Fibroblast of skin of left biceps (primary cell): ENCODE measurements around the gene TBC1D3I.
"Not testable (repeated sequence)": the region's sequence is repeated elsewhere in the genome, so short reads cannot be mapped to it uniquely, and the experiment has no call there.

ENCODE experiments used
- DNase-seq, 2 experiments: peaks; one replicate each; pipeline ENCODE4 v3.0.0-alpha.2; 2013; ENCODE audit warnings: low read depth in 2 of 2

TBC1D3I gene

GRCh38 chr17:36264470-36264869 is at the start of gene TBC1D3I:
Gene TBC1D3I, minus strand, starts transcription at chr17:36264570. Its CDS starts 1,585 bp downstream, at chr17:36262985.
- DNase-seq, result not testable (repeated sequence)

- not testable (repeated sequence) for DNase-seq
Observed at GRCh38 chr17:36295161-36295560, 30.8 kb upstream of the TBC1D3I start.

GRCh38 chr17:36289965-36290612 is 25.7 kb upstream of the TBC1D3I start:
- DNase-seq, result not testable (repeated sequence)

- DNase-seq, result not testable (repeated sequence)
Observed at GRCh38 chr17:36284219-36284618, 19.8 kb upstream of the TBC1D3I start.

GRCh38 chr17:36283256-36283655 is 18.9 kb upstream of the TBC1D3I start:
- DNase-seq, result not testable (repeated sequence)

DNA sequence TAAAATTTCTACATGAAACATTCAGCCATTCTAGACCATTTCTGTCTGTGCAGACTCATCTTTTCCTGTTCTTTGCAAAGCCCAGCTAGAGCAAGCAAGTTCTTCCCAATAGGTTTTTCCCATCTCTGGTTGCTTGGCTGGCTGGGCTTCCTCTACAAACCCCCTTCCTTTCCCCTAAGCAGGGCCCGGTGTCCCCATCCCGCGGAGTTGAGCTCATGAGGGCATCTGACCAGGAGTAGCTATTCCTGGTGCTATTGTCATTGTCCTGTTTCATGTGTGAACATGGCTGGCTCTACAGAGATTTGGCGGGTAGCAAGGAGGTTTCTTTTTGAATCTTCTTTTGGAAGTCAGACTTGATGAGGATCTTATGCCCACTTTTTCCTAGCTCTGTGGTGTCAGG is 22.3 kb downstream of the TBC1D3I start:
- not testable (repeated sequence) for DNase-seq

DNA sequence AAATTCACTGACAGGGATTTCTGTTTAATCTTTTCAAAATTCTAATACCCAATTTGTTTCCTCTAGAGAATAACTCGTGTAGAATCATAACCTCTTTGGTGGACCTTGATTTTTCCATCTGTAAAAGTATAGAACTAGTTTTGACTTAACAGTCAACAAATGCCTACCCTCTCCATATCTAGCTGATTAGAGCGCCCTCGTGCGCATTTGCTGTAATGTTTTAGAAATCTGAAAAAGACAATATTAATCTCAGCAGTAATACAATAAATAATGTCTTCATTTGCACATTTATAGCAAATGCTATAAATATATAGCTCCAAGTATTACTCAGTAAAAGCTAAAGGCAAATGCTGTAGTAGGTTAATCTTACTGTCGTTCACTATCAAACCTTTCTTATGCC is 34.7 kb downstream of the TBC1D3I start:
- DNase-seq, result not testable (repeated sequence)

- DNase-seq, result not testable (repeated sequence)
Observed at GRCh38 chr17:36222967-36223366, 41.4 kb downstream of the TBC1D3I start.

- not testable (repeated sequence) for DNase-seq
Observed at GRCh38 chr17:36221581-36222100, 42.7 kb downstream of the TBC1D3I start.

- not testable (repeated sequence) for DNase-seq
Observed at GRCh38 chr17:36220737-36221580, 43.4 kb downstream of the TBC1D3I start.

GRCh38 chr17:36219556-36219955 is 44.8 kb downstream of the TBC1D3I start:
- DNase-seq, result not testable (repeated sequence)

GRCh38 chr17:36215406-36216308 is 48.7 kb downstream of the TBC1D3I start:
- not testable (repeated sequence) for DNase-seq

GRCh38 chr17:36214918-36215317 is 49.5 kb downstream of the TBC1D3I start:
- DNase-seq, result no peak

DNA sequence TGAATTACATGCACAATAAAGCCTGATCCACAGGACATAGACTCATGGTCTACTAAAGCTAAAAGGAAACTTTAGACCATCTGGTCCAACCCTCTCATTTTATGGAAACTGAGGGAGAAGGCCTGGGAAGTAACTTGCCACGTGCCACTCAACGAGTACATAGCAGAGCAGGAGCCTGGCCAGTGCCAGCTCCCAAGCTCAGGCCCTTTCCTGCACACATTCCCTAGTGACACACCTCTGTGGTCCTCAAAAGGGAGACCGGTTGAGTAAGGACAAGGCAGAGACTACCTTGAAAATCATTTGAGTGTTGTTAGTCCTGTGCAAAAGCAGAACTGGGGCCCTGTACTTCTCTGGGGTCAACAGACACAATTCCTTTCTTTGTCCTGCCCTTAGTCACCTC is 50.7 kb downstream of the TBC1D3I start:
- DNase-seq, result no peak

GRCh38 chr17:36212966-36213365 is 51.4 kb downstream of the TBC1D3I start:
- DNase-seq, result no peak

- DNase-seq, result no peak
Observed at GRCh38 chr17:36212272-36212605, 52.1 kb downstream of the TBC1D3I start.

DNA sequence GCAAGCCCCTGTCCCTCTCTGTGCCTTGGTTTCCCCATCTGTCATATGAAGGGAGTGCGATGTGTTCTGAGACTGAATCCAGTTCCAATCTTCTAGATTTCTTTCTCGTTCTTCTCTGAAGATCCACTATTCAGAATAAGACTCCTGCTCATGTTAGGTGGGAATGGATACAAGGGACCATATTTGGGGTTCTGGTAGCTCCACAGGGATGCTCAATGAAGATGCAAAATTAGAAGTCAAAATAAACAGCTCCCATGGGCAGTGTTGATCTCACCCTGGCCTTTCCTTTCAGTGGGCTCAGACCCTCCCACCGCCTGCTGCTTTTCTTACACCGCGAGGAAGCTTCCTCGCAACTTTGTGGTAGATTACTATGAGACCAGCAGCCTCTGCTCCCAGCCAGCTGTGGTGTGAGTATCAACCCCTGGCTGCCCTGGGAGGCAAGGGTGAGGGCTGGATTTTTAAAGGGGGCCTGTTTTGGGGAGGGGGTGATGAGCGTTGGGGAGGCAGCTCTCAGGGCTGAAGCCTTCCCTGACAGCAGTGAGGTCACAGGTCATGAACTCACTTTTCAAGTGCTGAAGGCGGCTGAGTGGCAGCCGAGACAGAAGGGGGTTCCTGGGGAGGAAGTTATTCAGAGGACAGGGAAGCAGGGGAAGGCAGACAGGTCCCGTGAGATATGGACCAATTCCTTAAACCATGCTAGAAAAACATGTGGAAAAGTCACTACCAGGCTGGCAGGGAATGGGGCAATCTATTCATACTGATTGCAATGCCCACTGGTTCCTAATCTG is 52.7 kb downstream of the TBC1D3I start:
- not testable (repeated sequence) for DNase-seq

- DNase-seq, result not testable (repeated sequence)
Observed at GRCh38 chr17:36210439-36211211, 53.7 kb downstream of the TBC1D3I start, which contains the start of gene CCL4L2. Gene CCL4L2, plus strand, starts transcription at chr17:36211063.

DNA sequence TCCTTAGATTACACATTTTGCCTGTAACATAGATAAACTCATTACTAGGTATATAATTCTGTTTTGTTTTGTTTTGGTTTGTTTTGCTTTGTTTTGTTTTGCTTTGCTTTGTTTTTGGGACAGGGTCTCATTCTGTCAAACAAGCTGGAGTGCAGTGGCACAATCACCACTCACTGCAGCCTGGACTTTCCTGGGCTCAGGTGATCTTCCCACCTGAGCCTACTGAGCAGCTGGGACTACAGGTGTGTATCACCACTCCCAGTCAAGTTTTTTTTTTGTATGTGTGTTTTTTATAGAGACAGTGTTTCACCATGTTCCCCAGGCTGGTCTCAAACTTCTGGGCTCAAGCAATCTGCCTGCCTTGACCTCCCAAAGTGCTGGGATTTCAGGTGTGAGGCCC is 54.8 kb downstream of the TBC1D3I start:
- DNase-seq, result no peak

DNA sequence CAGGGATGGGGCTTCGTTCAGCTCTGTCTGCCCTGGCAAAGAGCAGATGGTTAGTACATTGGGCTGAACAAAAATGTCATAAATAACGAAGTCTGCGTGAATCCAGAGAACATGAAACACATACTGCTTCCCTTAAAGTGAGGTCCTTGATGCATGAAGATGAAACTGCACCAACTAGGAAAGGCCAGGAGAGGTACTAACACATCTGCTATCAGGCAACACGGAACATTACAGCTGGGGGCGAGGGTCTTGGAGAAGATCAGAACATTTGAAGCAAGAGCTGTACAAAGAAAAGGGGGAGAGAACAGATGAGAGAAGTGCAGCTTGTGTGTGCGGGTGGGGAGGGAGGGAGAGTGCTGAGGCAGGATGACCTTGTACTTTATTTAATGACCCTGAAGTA is 57.0 kb downstream of the TBC1D3I start:
- not testable (repeated sequence) for DNase-seq
